Measurements from ENCODE around the gene URAD.

Gene URAD

GRCh38 chr13:27968316-27969081 lies 20.0 kb downstream of the URAD start:
- no peak overlapping the region for H3K27ac ChIP-seq (ENCODE audit: low read depth, low read length)
- H3K36me3 ChIP-seq (ENCODE audit: control insufficient read depth, low read length): no peaks in the 10 kb centered on the region

GRCh38 chr13:27967736-27968315 lies 20.7 kb downstream of the URAD start:
- Histone ChIP-seq H3K9me3 (ENCODE audit: control insufficient read depth, insufficient read depth, low read length) (no peaks in the 10 kb centered on the region), H3F3A (ENCODE audit: control insufficient read depth, insufficient read depth) (no peaks in the 10 kb centered on the region), H3K4me1 (ENCODE audit: control insufficient read depth, low read length) (no peaks in the 10 kb centered on the region), H3K79me2 (ENCODE audit: control insufficient read depth, low read length) (no peaks in the 10 kb centered on the region), H3K9me2 (replicated peaks; ENCODE audit: control insufficient read depth, low read length) (no peaks in the 10 kb centered on the region), H3K4me2 (ENCODE audit: low read length) (no peak overlapping the region), H3K27me3 (ENCODE audit: control insufficient read depth, low read length) (no peaks in the 10 kb centered on the region), H3K27ac (ENCODE audit: low read depth, low read length) (no peak overlapping the region), H4K20me1 (ENCODE audit: control insufficient read depth, insufficient read depth, low read depth, low read length) (no peaks in the 10 kb centered on the region), H3K4me3 (ENCODE audit: low read length) (no peak overlapping the region), H3K36me3 (ENCODE audit: control insufficient read depth, low read length) (no peaks in the 10 kb centered on the region)
- TF ChIP-seq EZH2phosphoT487 (IDR thresholded peaks at IDR 0.05; ENCODE audit: borderline replicate concordance, low read length) (no peak), CTCF (IDR thresholded peaks at IDR 0.05; ENCODE audit: low read depth, low read length, poor library complexity, severe bottlenecking) (no peak)

More at GRCh38 chr13:27968316-27969081, 20.0 kb downstream of the URAD start:
- Histone ChIP-seq H3K9me3 (ENCODE audit: control insufficient read depth, insufficient read depth, low read length) (no peaks in the 10 kb centered on the region), H4K20me1 (ENCODE audit: control insufficient read depth, insufficient read depth, low read depth, low read length) (no peaks in the 10 kb centered on the region), H3K27me3 (ENCODE audit: control insufficient read depth, low read length) (0 out of 2 replicates have a peak, but pooled peaks cover under 1% of the 10 kb centered on the region), H3K4me2 (ENCODE audit: low read length) (no peak overlapping the region), H3F3A (ENCODE audit: control insufficient read depth, insufficient read depth) (no peaks in the 10 kb centered on the region), H3K79me2 (ENCODE audit: control insufficient read depth, low read length) (no peaks in the 10 kb centered on the region), H3K9me2 (replicated peaks; ENCODE audit: control insufficient read depth, low read length) (no peaks in the 10 kb centered on the region), H3K4me1 (ENCODE audit: control insufficient read depth, low read length) (no peaks in the 10 kb centered on the region), H3K4me3 (ENCODE audit: low read length) (no peak overlapping the region)
- TF ChIP-seq CTCF (IDR thresholded peaks at IDR 0.05; ENCODE audit: low read depth, low read length, poor library complexity, severe bottlenecking): no peak

GRCh38 chr13:27967203-27967735 lies 21.2 kb downstream of the URAD start:
- H4K20me1 ChIP-seq (ENCODE audit: control insufficient read depth, insufficient read depth, low read depth, low read length): no peaks in the 10 kb centered on the region
- H3K4me1 ChIP-seq (ENCODE audit: control insufficient read depth, low read length): no peaks in the 10 kb centered on the region
- no peak overlapping the region for H3K4me3 ChIP-seq (ENCODE audit: low read length)
- H3F3A ChIP-seq (ENCODE audit: control insufficient read depth, insufficient read depth): no peaks in the 10 kb centered on the region
- no peaks in the 10 kb centered on the region for H3K9me2 ChIP-seq (replicated peaks; ENCODE audit: control insufficient read depth, low read length)
- H3K4me2 ChIP-seq (ENCODE audit: low read length): no peak overlapping the region
- peaks cover 3% of the 10 kb centered on the region; the same call in 1 of the 2 replicates for H3K27me3 ChIP-seq (ENCODE audit: control insufficient read depth, low read length)
- TF ChIP-seq EZH2phosphoT487 (IDR thresholded peaks at IDR 0.05; ENCODE audit: borderline replicate concordance, low read length) (no peak), CTCF (IDR thresholded peaks at IDR 0.05; ENCODE audit: low read depth, low read length, poor library complexity, severe bottlenecking) (no peak)
- H3K9me3 ChIP-seq (ENCODE audit: control insufficient read depth, insufficient read depth, low read length): no peaks in the 10 kb centered on the region
- H3K79me2 ChIP-seq (ENCODE audit: control insufficient read depth, low read length): no peaks in the 10 kb centered on the region
- H3K27ac ChIP-seq (ENCODE audit: low read depth, low read length): no peak overlapping the region
- no peaks in the 10 kb centered on the region for H3K36me3 ChIP-seq (ENCODE audit: control insufficient read depth, low read length)
